AG20443 (cell line): ENCODE measurements around the gene TXK.

ENCODE experiments used
- DNase-seq: peaks from one replicate; pipeline ENCODE4 v3.0.0; 2012; ENCODE audit warnings: low spot score, mixed read lengths

The TXK gene

GRCh38 chr4:48137846-48138245, 3.8 kb upstream of the TXK start:
- no peak for DNase-seq

GRCh38 chr4:48133669-48134068, 381 bp downstream of the TXK start:
- DNase-seq: no peak

- no peak for DNase-seq
These were observed 2.3 kb downstream of the TXK start for GRCh38 chr4:48131736-48132135.

- no peak for DNase-seq
These were observed 4.0 kb downstream of the TXK start for GRCh38 chr4:48130100-48130499.

- DNase-seq: no peak
These were observed 4.6 kb downstream of the TXK start for GRCh38 chr4:48129307-48130014.

- peak; percentile 82 for DNase-seq
These were observed 6.2 kb downstream of the TXK start for GRCh38 chr4:48127682-48128404.

- DNase-seq: no peak
These were observed 6.8 kb downstream of the TXK start for GRCh38 chr4:48127231-48127630.

GRCh38 chr4:48126621-48127020, 7.4 kb downstream of the TXK start:
- no peak for DNase-seq

GRCh38 chr4:48124870-48125269, 9.2 kb downstream of the TXK start:
- no peak for DNase-seq

GRCh38 chr4:48122756-48123155, 11.3 kb downstream of the TXK start:
- DNase-seq: no peak

- no peak for DNase-seq
These were observed 12.9 kb downstream of the TXK start for GRCh38 chr4:48121180-48121579.

- DNase-seq: no peak
These were observed 13.9 kb downstream of the TXK start for GRCh38 chr4:48120132-48120531.

GRCh38 chr4:48119646-48120045, 14.4 kb downstream of the TXK start:
- DNase-seq: no peak

GRCh38 chr4:48118081-48118480, 16.0 kb downstream of the TXK start:
- no peak for DNase-seq

GRCh38 chr4:48116582-48116981, 17.5 kb downstream of the TXK start:
- no peak for DNase-seq

GRCh38 chr4:48114412-48114811, 19.6 kb downstream of the TXK start:
- DNase-seq: no peak

GRCh38 chr4:48112017-48112667, 21.9 kb downstream of the TXK start:
- peak; percentile 37 for DNase-seq

- no peak for DNase-seq
These were observed 23.5 kb downstream of the TXK start for GRCh38 chr4:48110452-48110978.

- peak; percentile 16 for DNase-seq
These were observed 24.4 kb downstream of the TXK start for GRCh38 chr4:48109413-48110263.

- no peak for DNase-seq
These were observed 25.6 kb downstream of the TXK start for GRCh38 chr4:48108309-48109073.

- no peak for DNase-seq
These were observed 28.8 kb downstream of the TXK start for GRCh38 chr4:48105230-48105629.
